ENCODE data around the gene ARL2.
"Not testable (repeated sequence)": the region's sequence is repeated elsewhere in the genome, so short reads cannot be mapped to it uniquely, and the experiment has no call there.

Gene ARL2

DNA sequence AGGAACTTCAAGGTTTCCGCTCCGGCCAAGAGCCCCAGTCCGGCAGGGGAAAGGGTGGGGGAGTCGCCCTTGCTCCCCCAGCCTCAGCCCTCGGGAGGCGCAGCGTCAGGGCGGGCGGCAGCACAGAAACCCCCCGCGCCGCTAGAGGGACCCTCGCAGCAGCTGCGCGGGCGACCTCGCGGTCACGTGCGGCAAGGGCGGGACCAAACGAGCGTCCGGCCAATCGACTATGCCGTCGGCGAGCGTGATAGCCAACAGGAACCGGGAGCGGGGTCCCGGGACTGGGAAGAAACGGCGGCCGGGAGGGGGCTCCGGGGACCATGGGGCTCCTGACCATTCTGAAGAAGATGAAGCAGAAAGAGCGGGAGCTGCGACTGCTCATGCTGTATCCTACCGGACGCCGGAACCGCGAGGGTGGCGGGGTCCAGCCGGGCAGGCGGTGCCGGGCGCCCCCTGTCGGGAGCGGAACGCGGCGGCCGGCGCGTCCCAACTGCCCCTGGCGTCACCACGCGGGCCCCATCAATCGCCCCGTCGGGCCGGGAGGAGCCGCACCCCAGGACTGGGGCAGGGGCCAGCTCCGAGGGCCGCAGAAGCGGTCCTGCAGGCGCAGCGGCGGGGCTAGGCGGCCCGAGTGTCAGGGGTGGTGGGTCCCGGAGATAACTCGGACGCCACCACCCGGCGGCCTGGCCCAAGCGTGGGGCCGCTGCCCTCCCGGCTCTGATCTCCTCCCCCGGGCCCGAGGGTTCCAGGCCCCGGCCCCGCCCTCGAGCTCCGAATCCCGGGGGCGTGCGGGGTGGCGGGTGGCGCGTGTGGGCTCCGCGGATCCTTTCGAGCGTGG is at the start of gene ARL2:
ARL2 (plus strand) TSS at position 273 of the 838 bp plus-strand sequence; CDS start at position 321, 48 bp downstream.
- peak; percentile 84 to 94 for DNase-seq

DNA sequence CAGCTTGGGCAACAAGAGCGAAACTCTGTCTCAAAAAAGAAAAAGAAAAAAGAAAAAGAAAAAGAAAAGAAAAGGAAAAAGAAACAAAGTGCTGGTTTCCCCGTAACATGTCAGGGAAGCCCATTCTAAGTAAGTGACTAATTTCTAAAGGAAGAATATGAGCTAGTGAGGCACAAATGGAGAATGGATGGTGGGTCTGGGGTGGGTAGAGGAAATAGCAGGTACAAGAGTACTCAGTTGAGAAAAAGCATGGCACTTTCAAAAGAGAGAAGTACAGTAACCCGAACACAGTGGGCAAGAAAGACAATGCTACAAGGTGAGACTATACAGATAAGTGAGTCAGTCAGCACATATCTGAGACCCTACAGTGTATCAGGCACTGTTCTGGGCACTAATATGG is 46.6 kb upstream of the ARL2 start:
- DNase-seq: no peak

- DNase-seq: peak in 1 of 2 experiments; percentile 50
Observed at GRCh38 chr11:64969209-64969608, 44.8 kb upstream of the ARL2 start.

- no peak for DNase-seq
Observed at GRCh38 chr11:64970731-64971151, 43.2 kb upstream of the ARL2 start.

- no peak for DNase-seq
Observed at GRCh38 chr11:64971421-64972233, 42.3 kb upstream of the ARL2 start, which contains the start of gene MAJIN. Gene MAJIN, minus strand, starts transcription at chr11:64972108. Its CDS starts 12,703 bp downstream, at chr11:64959405.

GRCh38 chr11:64974124-64974523 is 39.8 kb upstream of the ARL2 start:
- DNase-seq: no peak

DNA sequence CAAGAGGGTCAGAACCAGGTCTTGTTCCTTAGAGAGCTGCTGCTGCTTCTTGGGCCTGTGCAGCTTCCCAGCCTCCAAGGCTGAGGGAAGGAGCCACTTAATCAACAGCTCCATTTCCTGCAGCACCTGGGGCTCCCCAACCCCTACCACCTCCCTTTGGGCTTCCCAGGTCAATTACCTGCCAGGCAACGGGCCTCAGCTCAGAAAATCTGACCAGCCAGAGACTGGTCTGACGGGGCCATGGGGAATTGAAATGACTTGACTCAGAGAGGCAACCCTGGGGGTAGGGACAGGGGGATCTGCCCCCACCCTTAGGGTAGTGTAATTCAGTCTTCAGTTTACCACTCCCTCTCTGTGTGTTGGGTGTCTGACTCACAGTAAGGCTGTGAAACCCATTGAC is 37.3 kb upstream of the ARL2 start:
- no peak for DNase-seq

GRCh38 chr11:64983339-64983738 is 30.6 kb upstream of the ARL2 start:
- not testable (repeated sequence) for DNase-seq

GRCh38 chr11:64987998-64988854 is 25.7 kb upstream of the ARL2 start:
- DNase-seq: no peak

DNA sequence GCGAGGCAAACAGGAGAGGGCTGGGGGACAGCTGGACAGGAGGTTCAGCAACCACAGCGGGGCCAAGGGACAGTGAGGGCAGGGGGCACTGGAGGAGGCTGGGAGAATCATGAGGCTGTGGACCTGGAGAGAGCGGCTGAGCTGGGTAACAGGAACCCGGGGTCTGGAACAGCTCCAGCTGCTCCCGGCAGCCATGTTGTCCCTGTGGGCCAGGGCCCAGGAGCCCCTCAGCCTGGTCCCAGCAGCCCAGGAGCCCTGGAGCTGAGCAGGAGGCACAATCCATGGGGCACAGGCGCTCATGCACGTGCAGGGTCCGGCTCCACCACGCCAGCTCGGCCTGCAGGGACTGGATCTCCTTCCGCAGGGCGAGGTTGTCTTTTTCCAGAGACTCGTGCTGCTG is 24.5 kb upstream of the ARL2 start:
- no peak for DNase-seq

DNA sequence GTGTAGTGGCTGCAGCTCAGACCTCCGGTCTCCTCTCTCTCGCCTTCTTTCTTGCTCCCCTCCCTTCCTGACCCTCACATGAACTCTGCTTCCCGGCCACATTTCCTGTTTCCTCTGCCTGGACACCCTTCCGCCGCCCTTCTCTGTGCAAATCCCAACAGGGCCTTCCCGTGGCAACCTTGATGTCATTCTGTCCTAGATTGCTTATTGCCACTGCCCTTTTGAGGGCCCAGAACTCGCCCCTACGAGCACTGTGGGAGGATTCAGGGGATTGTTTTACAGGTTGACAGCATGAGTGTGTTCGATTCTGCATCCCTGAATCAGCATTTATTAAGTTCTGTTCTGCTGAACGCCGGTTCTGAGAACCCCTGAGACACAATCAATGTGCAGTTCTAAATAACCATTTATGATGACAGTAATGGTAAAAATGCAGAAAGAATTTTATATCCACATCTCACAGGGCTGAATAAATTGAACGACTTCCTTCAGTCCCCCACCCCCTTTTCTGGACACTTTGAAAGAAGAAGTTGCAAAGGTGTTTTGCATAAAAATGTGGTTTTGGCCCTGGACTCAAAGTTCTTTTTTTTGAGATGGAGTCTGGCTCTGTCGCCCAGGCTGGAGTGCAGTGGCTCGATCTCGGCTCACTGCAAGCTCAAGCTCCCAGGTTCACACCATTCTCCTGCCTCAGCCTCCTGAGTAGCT is 23.6 kb upstream of the ARL2 start:
- no peak for DNase-seq

DNA sequence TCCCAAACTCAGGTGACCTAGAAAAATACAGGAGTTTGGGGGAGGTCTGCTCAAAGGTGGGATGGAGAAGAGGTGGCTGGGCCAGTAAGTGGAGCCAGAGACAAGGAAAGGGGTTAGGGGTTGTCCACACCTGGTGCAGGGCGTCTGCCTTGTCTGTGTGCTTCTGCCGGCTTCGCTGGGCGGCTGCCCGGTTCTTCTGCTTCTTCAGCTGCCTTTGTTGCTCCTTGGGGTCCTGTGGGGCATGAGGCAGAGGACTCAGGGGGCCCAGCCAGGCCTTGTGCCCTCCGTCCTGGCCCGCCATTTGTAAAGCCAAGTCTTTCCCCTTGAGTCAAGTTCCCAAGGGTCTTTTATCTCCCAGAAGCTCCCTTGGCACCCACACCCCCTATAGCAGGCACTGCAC is 19.6 kb upstream of the ARL2 start:
- DNase-seq: no peak

GRCh38 chr11:64996327-64996709 is 17.6 kb upstream of the ARL2 start:
- no peak for DNase-seq

- no peak for DNase-seq
Observed at GRCh38 chr11:64996710-64997380, 17.1 kb upstream of the ARL2 start, which contains the start of gene BATF2. Gene BATF2, minus strand, starts transcription at chr11:64996971. Its CDS starts 57 bp downstream, at chr11:64996914.

GRCh38 chr11:64998141-64998540 is 15.8 kb upstream of the ARL2 start:
- DNase-seq: peak in 1 of 2 experiments; percentile 7

DNA sequence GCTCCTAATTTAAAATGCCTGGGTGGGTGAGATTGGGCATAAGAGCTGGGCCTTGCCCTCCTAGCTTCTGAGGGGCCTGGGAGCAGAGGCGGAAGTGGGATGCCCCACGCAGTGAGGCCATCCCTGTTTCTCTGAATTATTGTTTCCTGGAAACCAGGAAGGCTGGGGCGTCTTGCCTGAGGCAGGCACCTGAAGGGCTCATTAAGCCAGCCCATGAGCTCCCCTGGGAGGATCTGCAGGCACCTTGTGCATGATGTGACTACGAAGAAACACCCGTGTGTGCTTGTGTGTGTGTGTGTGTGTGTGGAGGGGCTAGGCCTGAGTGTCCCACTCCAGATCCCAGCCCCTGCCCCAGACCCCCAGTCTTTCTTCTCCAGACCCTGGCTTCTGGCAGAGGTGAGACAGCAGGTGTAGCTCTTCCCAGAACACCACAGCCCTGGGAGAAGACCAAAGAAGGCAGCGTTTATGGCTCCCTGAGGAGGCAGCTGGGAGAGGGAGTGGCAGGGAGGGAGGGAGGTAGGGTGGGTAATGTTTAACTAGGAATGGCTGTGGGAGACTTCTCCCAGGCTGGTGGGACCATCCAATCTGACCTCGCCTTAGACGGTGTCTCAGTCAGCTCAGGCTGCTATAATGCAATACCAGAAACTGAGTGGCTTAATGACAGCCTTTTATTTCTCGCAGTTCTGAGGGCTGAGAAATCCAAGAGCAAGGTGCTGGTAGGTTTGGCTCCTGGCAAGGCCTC is 15.1 kb upstream of the ARL2 start:
- DNase-seq: no peak

GRCh38 chr11:64999478-64999877 is 14.5 kb upstream of the ARL2 start:
- no peak for DNase-seq

GRCh38 chr11:65002706-65003105 is 11.3 kb upstream of the ARL2 start:
- DNase-seq: no peak

DNA sequence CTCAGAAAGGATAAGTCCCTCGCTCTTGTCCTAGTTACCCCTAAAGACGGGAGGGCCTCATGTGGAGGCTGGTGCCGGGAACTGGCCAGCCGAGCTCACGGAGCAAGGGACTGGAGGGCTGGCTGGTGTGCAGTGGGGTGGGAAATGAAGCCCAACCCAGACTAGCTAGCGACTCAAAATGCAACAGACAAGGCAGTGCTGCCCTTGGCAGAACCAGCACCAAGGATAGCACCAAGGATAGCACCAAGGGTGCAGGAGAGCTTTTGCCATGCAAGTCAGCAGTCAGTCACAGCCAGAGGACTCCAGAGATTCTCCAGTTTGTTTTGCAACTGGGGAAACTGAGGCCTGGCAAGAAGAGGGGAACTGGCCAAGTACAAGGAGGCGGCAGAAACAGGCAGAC is 10.7 kb upstream of the ARL2 start:
- no peak for DNase-seq

DNA sequence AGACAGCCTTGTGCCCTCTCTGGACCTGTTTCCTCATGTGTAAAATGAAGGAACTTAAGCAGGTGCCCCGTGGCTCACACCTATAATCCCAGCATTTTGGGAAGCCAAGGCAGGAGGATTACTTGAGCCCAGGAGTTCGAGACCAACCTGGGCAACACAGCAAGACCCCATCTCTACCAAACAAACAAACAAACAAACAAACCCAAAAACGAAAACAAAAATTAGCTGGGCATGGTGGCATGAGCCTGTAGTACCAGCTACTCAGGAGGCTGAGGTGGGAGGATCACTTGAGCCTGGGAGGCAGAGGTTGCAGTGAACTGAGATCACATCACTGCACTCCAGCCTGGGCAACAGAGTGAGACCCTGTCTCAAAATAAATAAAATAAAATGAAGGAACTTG is 10.0 kb upstream of the ARL2 start:
- not testable (repeated sequence) for DNase-seq

DNA sequence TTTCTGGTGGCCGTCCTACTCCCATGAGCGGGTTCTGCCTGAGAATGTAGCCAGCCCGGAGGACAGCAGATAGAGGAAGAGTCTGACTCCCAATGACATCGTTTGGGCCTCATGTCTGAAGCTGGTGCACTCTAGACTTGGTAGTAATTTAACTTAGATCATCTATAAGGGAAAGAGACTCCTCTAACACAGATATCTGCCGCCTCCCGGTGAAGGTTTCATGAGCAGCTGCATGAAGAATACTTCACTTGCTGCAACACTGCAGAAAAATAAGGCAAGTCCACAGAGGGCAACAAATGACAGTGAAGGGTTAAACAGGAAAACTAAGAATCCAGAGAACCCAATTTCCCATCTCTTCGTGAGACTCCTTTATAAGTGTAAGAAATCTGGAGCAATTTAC is 5.9 kb upstream of the ARL2 start:
- no peak for DNase-seq

Data from NCI-H446 (cell line).